Measurements from ENCODE around the gene SCN2A.

The SCN2A gene

GRCh38 chr2:165407466-165407865 is 168.3 kb downstream of the SCN2A start:
- Histone ChIP-seq H3K9me3 (peaks cover 8% of the 10 kb centered on the region; the same call in 1 of the 2 replicates), H3K36me3 (no peaks in the 10 kb centered on the region), H3K9ac (no peak overlapping the region), H3K27me3 (no peaks in the 10 kb centered on the region), H3K4me3 (no peak overlapping the region), H3K4me2 (no peak overlapping the region), H3K4me1 (peaks cover 6% of the 10 kb centered on the region; the same call in 1 of the 2 replicates), H3K27ac (no peak overlapping the region), H4K20me1 (no peaks in the 10 kb centered on the region)
- TF ChIP-seq Cebpa-rat (IDR thresholded peaks at IDR 0.05) = no peak

DNA sequence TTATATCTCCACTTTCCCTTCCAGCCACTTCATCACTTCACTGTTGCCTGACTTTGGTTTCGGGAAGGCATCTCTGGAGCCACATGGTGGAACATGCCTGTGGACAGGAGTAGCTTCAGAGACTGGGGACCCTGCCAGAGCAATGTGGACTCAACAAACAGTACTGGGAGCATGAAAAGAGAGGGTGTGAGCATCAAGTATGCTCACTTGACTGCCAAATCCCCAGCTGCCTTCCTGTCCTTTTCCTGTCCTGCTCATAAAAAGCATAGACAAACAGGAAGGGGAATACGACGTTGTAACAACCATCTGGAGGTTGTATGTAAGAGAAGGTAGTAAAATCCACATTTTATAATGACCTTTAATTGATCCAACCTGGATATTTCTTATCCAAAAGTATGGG is 169.0 kb downstream of the SCN2A start:
- Histone ChIP-seq H3K4me3 (no peak overlapping the region), H4K20me1 (no peaks in the 10 kb centered on the region), H3K27me3 (no peaks in the 10 kb centered on the region), H3K4me1 (peaks cover 6% of the 10 kb centered on the region; the same call in 1 of the 2 replicates), H3K9ac (no peak overlapping the region), H3K9me3 (peaks cover 8% of the 10 kb centered on the region; the same call in 1 of the 2 replicates), H3K4me2 (peak overlapping the region; percentile 47), H3K27ac (no peak overlapping the region), H3K36me3 (no peaks in the 10 kb centered on the region)
- TF ChIP-seq Cebpa-rat (IDR thresholded peaks at IDR 0.05) = no peak

DNA sequence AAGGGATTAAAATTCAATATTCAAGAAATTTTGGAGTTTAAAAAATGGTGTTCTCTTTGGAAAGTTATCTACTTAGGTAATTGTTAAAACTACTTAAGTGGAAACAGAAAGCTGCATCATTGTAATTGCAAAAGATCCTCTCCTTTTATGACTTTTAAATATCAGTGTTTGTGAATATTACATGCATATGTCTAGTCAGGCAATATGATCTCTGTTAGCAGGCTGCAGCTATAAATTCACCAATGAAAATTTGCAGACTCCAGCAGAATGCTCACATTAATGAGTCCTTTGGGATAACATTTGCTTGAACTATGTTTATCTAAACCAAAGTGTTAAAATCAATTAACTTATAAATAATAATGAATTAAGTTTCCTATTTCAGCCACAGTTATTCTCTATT is 171.1 kb downstream of the SCN2A start:
- no peak overlapping the region for H3K27ac ChIP-seq
- H3K9me3 ChIP-seq = peaks cover 8% of the 10 kb centered on the region; the same call in 1 of the 2 replicates
- H3K36me3 ChIP-seq = no peaks in the 10 kb centered on the region
- no peaks in the 10 kb centered on the region for H3K27me3 ChIP-seq
- peaks cover 6% of the 10 kb centered on the region; the same call in 1 of the 2 replicates for H3K4me1 ChIP-seq
- H3K9ac ChIP-seq = no peak overlapping the region
- no peaks in the 10 kb centered on the region for H4K20me1 ChIP-seq
- no peak overlapping the region for H3K4me2 ChIP-seq
- no peak overlapping the region for H3K4me3 ChIP-seq
- no peak for TF ChIP-seq Cebpa-rat (IDR thresholded peaks at IDR 0.05)

- TF ChIP-seq Cebpa-rat (IDR thresholded peaks at IDR 0.05) = no peak
- no peaks in the 10 kb centered on the region for H4K20me1 ChIP-seq
- no peaks in the 10 kb centered on the region for H3K27me3 ChIP-seq
- H3K27ac ChIP-seq = no peak overlapping the region
- H3K36me3 ChIP-seq = no peaks in the 10 kb centered on the region
- no peaks in the 10 kb centered on the region for H3K4me1 ChIP-seq
- no peak overlapping the region for H3K9ac ChIP-seq
- H3K4me3 ChIP-seq = no peak overlapping the region
- H3K4me2 ChIP-seq = no peak overlapping the region
- peaks cover 15% of the 10 kb centered on the region; the same call in 1 of the 2 replicates for H3K9me3 ChIP-seq
Measured at GRCh38 chr2:165414187-165414586, 175.0 kb downstream of the SCN2A start.

GRCh38 chr2:165417009-165417408 is 177.8 kb downstream of the SCN2A start:
- Histone ChIP-seq H3K9ac (no peak overlapping the region), H4K20me1 (no peaks in the 10 kb centered on the region), H3K4me3 (no peak overlapping the region), H3K27ac (no peak overlapping the region), H3K9me3 (peaks cover 13% of the 10 kb centered on the region; the same call in 1 of the 2 replicates), H3K4me2 (no peak overlapping the region), H3K4me1 (no peaks in the 10 kb centered on the region), H3K36me3 (no peaks in the 10 kb centered on the region), H3K27me3 (no peaks in the 10 kb centered on the region)
- TF ChIP-seq Cebpa-rat (IDR thresholded peaks at IDR 0.05) = no peak

GRCh38 chr2:165420231-165420630 is 181.0 kb downstream of the SCN2A start:
- Histone ChIP-seq H3K9ac (no peak overlapping the region), H3K9me3 (peaks cover 33% of the 10 kb centered on the region), H4K20me1 (no peaks in the 10 kb centered on the region), H3K4me2 (no peak overlapping the region), H3K27ac (no peak overlapping the region), H3K4me1 (no peaks in the 10 kb centered on the region), H3K36me3 (no peaks in the 10 kb centered on the region), H3K27me3 (no peaks in the 10 kb centered on the region), H3K4me3 (no peak overlapping the region)
- TF ChIP-seq Cebpa-rat (IDR thresholded peaks at IDR 0.05) = no peak

GRCh38 chr2:165423081-165423480 is 183.9 kb downstream of the SCN2A start:
- Histone ChIP-seq H3K9ac (no peak overlapping the region), H3K27me3 (no peaks in the 10 kb centered on the region), H3K4me3 (no peak overlapping the region), H3K4me2 (no peak overlapping the region), H3K9me3 (peaks cover 28% of the 10 kb centered on the region), H3K4me1 (peaks cover 13% of the 10 kb centered on the region; the same call in 1 of the 2 replicates), H4K20me1 (no peaks in the 10 kb centered on the region), H3K27ac (no peak overlapping the region), H3K36me3 (no peaks in the 10 kb centered on the region)
- no peak for TF ChIP-seq Cebpa-rat (IDR thresholded peaks at IDR 0.05)

- Histone ChIP-seq H3K36me3 (no peaks in the 10 kb centered on the region), H3K27ac (no peak overlapping the region), H3K4me1 (peaks cover 13% of the 10 kb centered on the region; the same call in 1 of the 2 replicates), H3K4me2 (no peak overlapping the region), H3K9ac (no peak overlapping the region), H4K20me1 (no peaks in the 10 kb centered on the region), H3K4me3 (no peak overlapping the region), H3K27me3 (no peaks in the 10 kb centered on the region), H3K9me3 (peaks cover 28% of the 10 kb centered on the region)
- no peak for TF ChIP-seq Cebpa-rat (IDR thresholded peaks at IDR 0.05)
Measured at GRCh38 chr2:165425556-165425955, 186.3 kb downstream of the SCN2A start.

GRCh38 chr2:165427686-165428085 is 188.5 kb downstream of the SCN2A start:
- Histone ChIP-seq H3K27me3 (no peaks in the 10 kb centered on the region), H3K9ac (no peak overlapping the region), H3K4me3 (no peak overlapping the region), H3K4me1 (peaks cover 13% of the 10 kb centered on the region; the same call in 1 of the 2 replicates), H3K27ac (no peak overlapping the region), H3K4me2 (peak overlapping the region; percentile 24; the same call in 1 of the 2 replicates), H3K36me3 (no peaks in the 10 kb centered on the region), H3K9me3 (peaks cover 18% of the 10 kb centered on the region), H4K20me1 (no peaks in the 10 kb centered on the region)
- TF ChIP-seq Cebpa-rat (IDR thresholded peaks at IDR 0.05) = no peak

DNA sequence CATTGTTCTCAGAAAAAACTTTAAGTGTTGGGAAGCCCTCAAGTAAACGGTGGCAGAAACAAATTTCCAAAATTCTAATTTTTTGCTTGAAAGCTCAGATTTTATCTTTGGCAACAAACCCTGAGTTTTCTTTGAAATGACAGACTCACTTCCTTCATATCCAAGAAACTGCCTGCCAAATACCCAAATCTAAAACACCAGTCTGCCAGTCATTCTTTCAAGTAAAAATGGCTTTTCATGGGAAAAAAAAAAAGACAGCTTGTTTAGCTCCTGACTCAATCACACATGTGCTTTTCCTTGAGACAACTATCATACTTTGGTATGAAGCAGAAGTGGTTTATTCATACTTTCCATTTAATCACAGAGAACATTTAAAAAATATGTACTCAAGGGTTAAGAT is 189.7 kb downstream of the SCN2A start:
- TF ChIP-seq Cebpa-rat (IDR thresholded peaks at IDR 0.05) = no peak
- Histone ChIP-seq H3K27ac (no peak overlapping the region), H3K4me2 (no peak overlapping the region)

GRCh38 chr2:165431014-165431413 is 191.8 kb downstream of the SCN2A start:
- H3K27ac ChIP-seq = no peak overlapping the region
- no peaks in the 10 kb centered on the region for H3K27me3 ChIP-seq
- H3K9me3 ChIP-seq = peaks cover 5% of the 10 kb centered on the region; the same call in 1 of the 2 replicates
- no peaks in the 10 kb centered on the region for H4K20me1 ChIP-seq
- no peak overlapping the region for H3K9ac ChIP-seq
- no peak overlapping the region for H3K4me2 ChIP-seq
- H3K4me3 ChIP-seq = no peak overlapping the region
- H3K4me1 ChIP-seq = peaks cover 19% of the 10 kb centered on the region
- TF ChIP-seq Cebpa-rat (IDR thresholded peaks at IDR 0.05) = no peak
- H3K36me3 ChIP-seq = no peaks in the 10 kb centered on the region

More for the DNA sequence above, 189.7 kb downstream of the SCN2A start:
- Histone ChIP-seq H3K27me3 (no peaks in the 10 kb centered on the region), H4K20me1 (no peaks in the 10 kb centered on the region), H3K36me3 (no peaks in the 10 kb centered on the region), H3K4me1 (peaks cover 13% of the 10 kb centered on the region; the same call in 1 of the 2 replicates), H3K9me3 (peaks cover 6% of the 10 kb centered on the region; the same call in 1 of the 2 replicates), H3K9ac (no peak overlapping the region), H3K4me3 (no peak overlapping the region)
